ENCODE results near the gene SNX33.

GRCh38 chr15:75620841-75621391, 26.8 kb upstream of the SNX33 start:
- TF ChIP-seq GATA3 (IDR thresholded peaks at IDR 0.05; ENCODE audit: borderline replicate concordance), result no peak
- TF ChIP-seq, protein P1, sequence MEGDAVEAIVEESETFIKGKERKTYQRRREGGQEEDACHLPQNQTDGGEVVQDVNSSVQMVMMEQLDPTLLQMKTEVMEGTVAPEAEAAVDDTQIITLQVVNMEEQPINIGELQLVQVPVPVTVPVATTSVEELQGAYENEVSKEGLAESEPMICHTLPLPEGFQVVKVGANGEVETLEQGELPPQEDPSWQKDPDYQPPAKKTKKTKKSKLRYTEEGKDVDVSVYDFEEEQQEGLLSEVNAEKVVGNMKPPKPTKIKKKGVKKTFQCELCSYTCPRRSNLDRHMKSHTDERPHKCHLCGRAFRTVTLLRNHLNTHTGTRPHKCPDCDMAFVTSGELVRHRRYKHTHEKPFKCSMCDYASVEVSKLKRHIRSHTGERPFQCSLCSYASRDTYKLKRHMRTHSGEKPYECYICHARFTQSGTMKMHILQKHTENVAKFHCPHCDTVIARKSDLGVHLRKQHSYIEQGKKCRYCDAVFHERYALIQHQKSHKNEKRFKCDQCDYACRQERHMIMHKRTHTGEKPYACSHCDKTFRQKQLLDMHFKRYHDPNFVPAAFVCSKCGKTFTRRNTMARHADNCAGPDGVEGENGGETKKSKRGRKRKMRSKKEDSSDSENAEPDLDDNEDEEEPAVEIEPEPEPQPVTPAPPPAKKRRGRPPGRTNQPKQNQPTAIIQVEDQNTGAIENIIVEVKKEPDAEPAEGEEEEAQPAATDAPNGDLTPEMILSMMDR (IDR thresholded peaks at IDR 0.05), result no peak
- TF ChIP-seq HDAC2 (IDR thresholded peaks at IDR 0.05), result no peak
- TF ChIP-seq, protein P2, sequence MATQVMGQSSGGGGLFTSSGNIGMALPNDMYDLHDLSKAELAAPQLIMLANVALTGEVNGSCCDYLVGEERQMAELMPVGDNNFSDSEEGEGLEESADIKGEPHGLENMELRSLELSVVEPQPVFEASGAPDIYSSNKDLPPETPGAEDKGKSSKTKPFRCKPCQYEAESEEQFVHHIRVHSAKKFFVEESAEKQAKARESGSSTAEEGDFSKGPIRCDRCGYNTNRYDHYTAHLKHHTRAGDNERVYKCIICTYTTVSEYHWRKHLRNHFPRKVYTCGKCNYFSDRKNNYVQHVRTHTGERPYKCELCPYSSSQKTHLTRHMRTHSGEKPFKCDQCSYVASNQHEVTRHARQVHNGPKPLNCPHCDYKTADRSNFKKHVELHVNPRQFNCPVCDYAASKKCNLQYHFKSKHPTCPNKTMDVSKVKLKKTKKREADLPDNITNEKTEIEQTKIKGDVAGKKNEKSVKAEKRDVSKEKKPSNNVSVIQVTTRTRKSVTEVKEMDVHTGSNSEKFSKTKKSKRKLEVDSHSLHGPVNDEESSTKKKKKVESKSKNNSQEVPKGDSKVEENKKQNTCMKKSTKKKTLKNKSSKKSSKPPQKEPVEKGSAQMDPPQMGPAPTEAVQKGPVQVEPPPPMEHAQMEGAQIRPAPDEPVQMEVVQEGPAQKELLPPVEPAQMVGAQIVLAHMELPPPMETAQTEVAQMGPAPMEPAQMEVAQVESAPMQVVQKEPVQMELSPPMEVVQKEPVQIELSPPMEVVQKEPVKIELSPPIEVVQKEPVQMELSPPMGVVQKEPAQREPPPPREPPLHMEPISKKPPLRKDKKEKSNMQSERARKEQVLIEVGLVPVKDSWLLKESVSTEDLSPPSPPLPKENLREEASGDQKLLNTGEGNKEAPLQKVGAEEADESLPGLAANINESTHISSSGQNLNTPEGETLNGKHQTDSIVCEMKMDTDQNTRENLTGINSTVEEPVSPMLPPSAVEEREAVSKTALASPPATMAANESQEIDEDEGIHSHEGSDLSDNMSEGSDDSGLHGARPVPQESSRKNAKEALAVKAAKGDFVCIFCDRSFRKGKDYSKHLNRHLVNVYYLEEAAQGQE (IDR thresholded peaks at IDR 0.05), result no peak
- TF ChIP-seq MAX (IDR thresholded peaks at IDR 0.05), result no peak

All from A549 (cell line).